Endothelial cell of umbilical vein (primary cell): ENCODE measurements around the gene KLHL35. TPM values are rescaled to one million over a fixed set of nuclear protein-coding genes. Genes with fewer than 3 reads are reported as not detected.

Experiments
- BruUV-seq: library from RNA; stranded (reverse); fragments of 400-500 nt; replicated peaks from 2 replicates; lab custom pipeline; 2021; lab: Mats Ljungman, UMichigan
- CTCF ChIA-PET: fragments of 300-600, 350-600 bp; sonication (Branson Sonifier 250); formaldehyde crosslinking; loops from one replicate; lab custom pipeline; 2021; ENCODE audit warnings: antibody characterized with exemption, inconsistent platforms; lab: Charles Lee
- POLR2A ChIA-PET: fragments of 300-600, 350-600 bp; sonication (Branson Sonifier 250); formaldehyde crosslinking; loops from one replicate; lab custom pipeline; 2021; ENCODE audit warnings: antibody characterized with exemption, inconsistent platforms; lab: Charles Lee
- DNase-seq: peaks from one replicate; pipeline ENCODE4 v3.0.0-alpha.2; 2011; ENCODE audit warnings: low read depth, low spot score
- FAIRE-seq: peaks from 2 replicates; lab custom pipeline; 2011; peaks lifted over from hg19 to GRCh38; lab: Jason Lieb, UNC
- H2AFZ ChIP-seq: 2 replicates; pipeline ENCODE4 v1.6.0; 2012; ENCODE audit warnings: low read depth, low read length, control low read depth, inconsistent platforms
- H3K27ac ChIP-seq: 2 replicates; pipeline ENCODE4 v1.5.1; 2011; ENCODE audit warnings: low read depth, mild to moderate bottlenecking, control low read depth, low read length, moderate library complexity; ENCODE audit not compliant: insufficient read depth
- H3K27me3 ChIP-seq, 2 experiments: 2 replicates each; pipeline versions ENCODE4 v1.6.0 to v1.6.1; 2011; ENCODE audit warnings: low read length in 2 of 2, mixed read lengths in 1 of 2; ENCODE audit not compliant: control insufficient read depth in 2 of 2, insufficient read depth in 2 of 2
- H3K36me3 ChIP-seq, 2 experiments: 2 replicates in 1 of 2; 3 replicates in 1 of 2; pipeline ENCODE4 v1.5.1; 2011; ENCODE audit warnings: low read length in 2 of 2, mild to moderate bottlenecking in 1 of 2, moderate library complexity in 1 of 2; ENCODE audit not compliant: control insufficient read depth in 2 of 2, insufficient read depth in 2 of 2; ENCODE audit errors: extremely low read depth in 1 of 2
- H3K4me1 ChIP-seq: 3 replicates; pipeline ENCODE4 v1.5.1; 2011; ENCODE audit warnings: mild to moderate bottlenecking, low read length; ENCODE audit not compliant: control insufficient read depth, insufficient read depth; ENCODE audit errors: extremely low read depth
- H3K4me2 ChIP-seq: 2 replicates; pipeline ENCODE4 v1.6.1; 2011; ENCODE audit warnings: low read length, control low read depth, mixed read lengths; ENCODE audit not compliant: insufficient read depth
- H3K4me3 ChIP-seq, 3 experiments: fragments of 200-600 bp in 1 of 3; sonication (generic), shearing (Covaris generic) in 1 of 3; replicated peaks in 1 of 3; 2 replicates each; pipeline ENCODE4 v1.5.1; 2011 to 2016; ENCODE audit warnings: control low read depth in 3 of 3, low read length in 3 of 3, mild to moderate bottlenecking in 2 of 3, inconsistent platforms in 1 of 3, low read depth in 1 of 3, moderate library complexity in 1 of 3; ENCODE audit not compliant: insufficient read depth in 1 of 3
- H3K79me2 ChIP-seq: 2 replicates; pipeline ENCODE4 v1.6.0; 2012; ENCODE audit warnings: low read length, inconsistent platforms; ENCODE audit not compliant: control insufficient read depth, insufficient read depth
- H3K9ac ChIP-seq: replicated peaks from 2 replicates; pipeline ENCODE3; 2011; ENCODE audit warnings: low read length, control low read depth; ENCODE audit not compliant: insufficient read depth; ENCODE audit errors: extremely low read depth
- H3K9me1 ChIP-seq: replicated peaks from 3 replicates; pipeline ENCODE4 v1.6.0; 2011; ENCODE audit warnings: mild to moderate bottlenecking, low read length; ENCODE audit not compliant: control insufficient read depth, insufficient read depth; ENCODE audit errors: extremely low read depth
- H3K9me3 ChIP-seq: replicated peaks from 2 replicates; pipeline ENCODE4 v1.5.1; 2012; ENCODE audit warnings: low read length, inconsistent platforms; ENCODE audit not compliant: control insufficient read depth, insufficient read depth
- H4K20me1 ChIP-seq: replicated peaks from 2 replicates; pipeline ENCODE3; 2011; ENCODE audit warnings: mild to moderate bottlenecking, low read length; ENCODE audit not compliant: control insufficient read depth, insufficient read depth; ENCODE audit errors: extremely low read depth
- EZH2 ChIP-seq: IDR thresholded peaks from 2 replicates; pipeline ENCODE4 v1.6.1; 2012; ENCODE audit warnings: borderline replicate concordance, low read depth, mild to moderate bottlenecking, moderate library complexity, low read length, inconsistent platforms; ENCODE audit not compliant: severe bottlenecking
- FOS ChIP-seq: IDR thresholded peaks from 2 replicates; pipeline ENCODE4 v1.6.1; 2011; ENCODE audit warnings: mild to moderate bottlenecking, low read length, moderate library complexity, borderline replicate concordance; ENCODE audit not compliant: insufficient read depth
- GATA2 ChIP-seq: IDR thresholded peaks from 2 replicates; pipeline ENCODE4 v1.7.0; 2011; ENCODE audit warnings: low read depth, mild to moderate bottlenecking, moderate library complexity, mixed read lengths, low read length; ENCODE audit not compliant: insufficient read length, insufficient read depth
- JUN ChIP-seq: IDR thresholded peaks from 2 replicates; pipeline ENCODE4 v1.6.1; 2011; ENCODE audit warnings: borderline replicate concordance, low read depth; ENCODE audit not compliant: insufficient read length, insufficient read depth
- MYC ChIP-seq: IDR thresholded peaks from one replicate; pipeline ENCODE4 v1.6.1; 2011; ENCODE audit warnings: mild to moderate bottlenecking, low read depth, low read length
- POLR2A ChIP-seq: IDR thresholded peaks from 2 replicates; pipeline ENCODE4 v1.6.1; 2012; ENCODE audit warnings: low read depth, mild to moderate bottlenecking, control low read depth, low read length
- POLR2AphosphoS5 ChIP-seq: IDR thresholded peaks from 2 replicates; pipeline ENCODE4 v1.6.1; 2012; ENCODE audit warnings: low read depth, mild to moderate bottlenecking, control low read depth, low read length, moderate library complexity; ENCODE audit not compliant: insufficient read depth
- dilution Hi-C: fragments of 300-500 bp; cut with MboI; formaldehyde crosslinking; loops from one replicate; pipeline ENCODE4 v1.15.0; 2019; ENCODE audit warnings: low sequenced_read_pairs; ENCODE audit not compliant: extremely low pct_ligation_motif_present
- intact Hi-C: fragments of 100-400 bp; cut with micrococcal nuclease; formaldehyde crosslinking; loops from one replicate; pipeline ENCODE4 v1.10.0; 2022
- polyA plus RNA-seq, 4 experiments: library from polyadenylated mRNA; depleted of rRNA in 3 of 4; stranded (reverse) in 3 of 4; unstranded in 1 of 4; fragments of >200 nt; gene quantifications; 2 replicates each; pipeline versions ENCODE4 v1.2.1 to v1.2.3, GENCODE V29; 2011 to 2012; ENCODE audit warnings: missing spikeins in 1 of 4
- total RNA-seq: library from RNA; stranded (reverse); gene quantifications from 2 replicates; pipeline ENCODE4 v1.2.3, GENCODE V29; 2021
- TF ChIP-seq, protein P1 (sequence below): IDR thresholded peaks from 2 replicates; pipeline ENCODE4 v1.6.1; 2011; ENCODE audit not compliant: insufficient read depth, insufficient read length
- TF ChIP-seq, protein P2 (sequence below), 2 donors: IDR thresholded peaks; 1 replicate in 1 of 2; 2 replicates in 1 of 2; pipeline ENCODE4 v1.5.1; 2011; ENCODE audit warnings: low read length in 2 of 2, mild to moderate bottlenecking in 2 of 2, moderate library complexity in 2 of 2, control low read depth in 1 of 2, inconsistent platforms in 1 of 2, low read depth in 1 of 2; ENCODE audit not compliant: insufficient read depth in 1 of 2; ENCODE audit errors: extremely low read depth in 1 of 2

The KLHL35 gene
- total and polyA plus RNA-seq, 2 donors (not counting 3 experiments of a cell fraction or from before 2014, with no cell fraction given), result 0.97 to 2.3 TPM

- Histone ChIP-seq H3K9me3 (no peaks in the 10 kb centered on the region), H3K9ac (no peak overlapping the region), H3K79me2 (no peaks in the 10 kb centered on the region), H3K27me3 (peaks cover 21 to 25% of the 10 kb centered on the region in 2 experiments), H3K9me1 (no peaks in the 10 kb centered on the region), H3K4me3 (no peak overlapping the region), H3K27ac (no peak overlapping the region), H3K4me1 (peaks cover 3% of the 10 kb centered on the region), H4K20me1 (no peaks in the 10 kb centered on the region), H2AFZ (no peak overlapping the region), H3K36me3 (peaks cover 0 to 34% of the 10 kb centered on the region in 2 experiments), H3K4me2 (no peak overlapping the region)
- FAIRE-seq (no peak), DNase-seq (no peak)
- ChIA-PET POLR2A (no interaction called here), CTCF (no interaction called here)
- intact Hi-C loops (no loop called here), dilution Hi-C loops (no loop called here)
- TF ChIP-seq, protein P1, sequence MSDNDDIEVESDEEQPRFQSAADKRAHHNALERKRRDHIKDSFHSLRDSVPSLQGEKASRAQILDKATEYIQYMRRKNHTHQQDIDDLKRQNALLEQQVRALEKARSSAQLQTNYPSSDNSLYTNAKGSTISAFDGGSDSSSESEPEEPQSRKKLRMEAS, result no peak
- TF ChIP-seq EZH2 (no peak), GATA2 (no peak), FOS (no peak), JUN (no peak), POLR2A (no peak), MYC (no peak), POLR2AphosphoS5 (no peak)
- TF ChIP-seq, protein P2, sequence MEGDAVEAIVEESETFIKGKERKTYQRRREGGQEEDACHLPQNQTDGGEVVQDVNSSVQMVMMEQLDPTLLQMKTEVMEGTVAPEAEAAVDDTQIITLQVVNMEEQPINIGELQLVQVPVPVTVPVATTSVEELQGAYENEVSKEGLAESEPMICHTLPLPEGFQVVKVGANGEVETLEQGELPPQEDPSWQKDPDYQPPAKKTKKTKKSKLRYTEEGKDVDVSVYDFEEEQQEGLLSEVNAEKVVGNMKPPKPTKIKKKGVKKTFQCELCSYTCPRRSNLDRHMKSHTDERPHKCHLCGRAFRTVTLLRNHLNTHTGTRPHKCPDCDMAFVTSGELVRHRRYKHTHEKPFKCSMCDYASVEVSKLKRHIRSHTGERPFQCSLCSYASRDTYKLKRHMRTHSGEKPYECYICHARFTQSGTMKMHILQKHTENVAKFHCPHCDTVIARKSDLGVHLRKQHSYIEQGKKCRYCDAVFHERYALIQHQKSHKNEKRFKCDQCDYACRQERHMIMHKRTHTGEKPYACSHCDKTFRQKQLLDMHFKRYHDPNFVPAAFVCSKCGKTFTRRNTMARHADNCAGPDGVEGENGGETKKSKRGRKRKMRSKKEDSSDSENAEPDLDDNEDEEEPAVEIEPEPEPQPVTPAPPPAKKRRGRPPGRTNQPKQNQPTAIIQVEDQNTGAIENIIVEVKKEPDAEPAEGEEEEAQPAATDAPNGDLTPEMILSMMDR (IDR thresholded peaks at IDR 0.05; ENCODE audit: extremely low read depth in 1 of 2, insufficient read depth in 1 of 2, low read depth in 1 of 2, low read length in 2 of 2), result no peak
- BruUV-seq, result no TSS peak
Observed at GRCh38 chr11:75435571-75435925, 2.5 kb upstream of the KLHL35 start.
